ENCODE results near the gene SH3PXD2B.

The SH3PXD2B gene

DNA sequence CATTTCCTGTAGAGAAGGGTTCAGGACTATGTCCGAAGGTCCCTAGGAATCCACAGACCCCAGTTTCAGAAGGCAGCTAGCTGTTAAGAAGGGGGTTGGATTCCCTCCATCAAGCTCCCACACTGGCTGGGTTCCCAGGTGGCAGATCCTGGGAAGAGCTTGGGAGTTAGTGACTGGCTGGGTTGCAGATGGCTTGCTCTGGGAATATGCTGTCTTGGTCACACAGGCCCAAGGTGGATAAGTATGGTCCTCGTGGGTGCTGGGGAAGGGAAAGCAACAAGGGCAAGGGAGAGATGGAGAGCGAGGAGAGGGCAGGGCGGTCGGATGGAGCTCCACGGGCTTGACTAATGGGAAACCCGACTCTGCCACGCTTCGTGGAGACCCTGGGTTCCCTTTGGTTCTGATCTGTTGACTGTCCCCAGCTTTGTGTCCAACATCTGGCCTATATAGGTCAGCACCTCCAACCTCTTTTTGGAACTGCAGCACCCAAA lies 17.4 kb downstream of the SH3PXD2B start:
- DNase-seq (ENCODE audit: low spot score) = peak; percentile 38

- no peak for DNase-seq (ENCODE audit: low spot score)
These were observed 18.0 kb downstream of the SH3PXD2B start for GRCh38 chr5:172436078-172436878.

- DNase-seq (ENCODE audit: low spot score) = no peak
These were observed 18.8 kb downstream of the SH3PXD2B start for GRCh38 chr5:172435362-172436077.

DNA sequence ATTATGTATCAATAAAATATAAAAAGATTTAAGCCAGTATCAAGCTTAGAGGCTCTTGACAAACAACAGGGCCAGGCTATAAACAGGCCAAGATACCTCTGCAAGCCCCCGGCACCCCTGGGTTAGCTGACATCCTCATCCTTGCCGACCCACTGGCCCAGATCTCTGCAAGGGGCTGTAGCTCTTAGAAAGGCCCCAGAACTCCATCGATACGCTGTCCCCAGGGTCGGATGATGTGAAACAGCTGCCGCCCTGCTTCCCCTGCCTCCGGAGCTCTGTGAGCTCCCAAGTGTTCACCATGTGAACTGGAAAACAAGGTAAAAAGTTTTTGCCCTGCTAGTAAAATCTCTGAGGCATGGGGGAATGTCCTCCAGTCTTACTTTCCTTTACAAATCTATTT lies 20.1 kb downstream of the SH3PXD2B start:
- DNase-seq (ENCODE audit: low spot score) = no peak

DNA sequence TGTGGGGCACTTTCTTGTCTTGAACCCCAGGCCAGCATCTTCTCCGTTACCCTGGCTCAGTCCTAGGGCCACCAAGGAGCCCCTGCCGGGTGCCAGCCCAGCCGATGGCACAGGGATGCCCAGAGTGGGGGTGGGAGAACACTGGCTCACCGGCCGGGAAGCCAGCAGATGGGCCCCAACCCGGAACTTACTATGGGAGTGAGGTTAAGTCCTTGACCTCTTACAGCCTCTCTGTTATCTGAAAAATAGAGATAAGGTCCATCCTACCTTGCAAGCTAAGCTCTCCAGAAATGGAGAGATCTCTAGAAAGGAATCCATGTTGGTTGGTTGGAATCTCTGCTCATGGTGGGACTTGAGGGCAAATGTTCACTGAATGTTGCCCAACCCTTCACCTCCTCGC lies 20.8 kb downstream of the SH3PXD2B start:
- DNase-seq (ENCODE audit: low spot score) = no peak

- no peak for DNase-seq (ENCODE audit: low spot score)
These were observed 21.3 kb downstream of the SH3PXD2B start for GRCh38 chr5:172433071-172433470.

GRCh38 chr5:172430354-172430753 lies 24.0 kb downstream of the SH3PXD2B start:
- no peak for DNase-seq (ENCODE audit: low spot score)

GRCh38 chr5:172429201-172429940 lies 25.0 kb downstream of the SH3PXD2B start:
- DNase-seq (ENCODE audit: low spot score) = no peak

- no peak for DNase-seq (ENCODE audit: low spot score)
These were observed 25.8 kb downstream of the SH3PXD2B start for GRCh38 chr5:172428224-172429166.

- no peak for DNase-seq (ENCODE audit: low spot score)
These were observed 27.1 kb downstream of the SH3PXD2B start for GRCh38 chr5:172427202-172427601.

- no peak for DNase-seq (ENCODE audit: low spot score)
These were observed 28.2 kb downstream of the SH3PXD2B start for GRCh38 chr5:172426086-172426485.

- no peak for DNase-seq (ENCODE audit: low spot score)
These were observed 28.9 kb downstream of the SH3PXD2B start for GRCh38 chr5:172425402-172425801.

DNA sequence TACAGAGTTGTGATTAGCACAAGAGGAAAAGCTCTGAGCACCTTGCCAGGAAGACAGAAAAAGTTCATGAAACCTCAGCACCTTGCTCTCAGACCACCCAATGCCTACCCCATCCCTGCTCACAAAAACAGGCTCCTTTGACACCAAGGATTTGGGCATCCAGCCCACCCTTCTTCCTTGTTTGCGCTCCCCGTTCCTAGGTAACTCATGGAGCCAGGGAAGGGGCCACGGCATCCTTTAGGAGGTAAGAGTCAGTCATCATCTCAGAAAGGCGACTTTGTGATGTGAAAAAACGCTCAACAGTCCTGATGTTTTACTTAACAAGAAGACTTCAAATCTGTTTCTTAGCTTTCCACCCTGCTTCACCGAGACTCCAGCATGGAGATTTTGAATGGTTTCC lies 29.5 kb downstream of the SH3PXD2B start:
- no peak for DNase-seq (ENCODE audit: low spot score)

- DNase-seq (ENCODE audit: low spot score) = no peak
These were observed 30.2 kb downstream of the SH3PXD2B start for GRCh38 chr5:172424111-172424490.

GRCh38 chr5:172423379-172424110 lies 30.8 kb downstream of the SH3PXD2B start:
- DNase-seq (ENCODE audit: low spot score) = no peak

DNA sequence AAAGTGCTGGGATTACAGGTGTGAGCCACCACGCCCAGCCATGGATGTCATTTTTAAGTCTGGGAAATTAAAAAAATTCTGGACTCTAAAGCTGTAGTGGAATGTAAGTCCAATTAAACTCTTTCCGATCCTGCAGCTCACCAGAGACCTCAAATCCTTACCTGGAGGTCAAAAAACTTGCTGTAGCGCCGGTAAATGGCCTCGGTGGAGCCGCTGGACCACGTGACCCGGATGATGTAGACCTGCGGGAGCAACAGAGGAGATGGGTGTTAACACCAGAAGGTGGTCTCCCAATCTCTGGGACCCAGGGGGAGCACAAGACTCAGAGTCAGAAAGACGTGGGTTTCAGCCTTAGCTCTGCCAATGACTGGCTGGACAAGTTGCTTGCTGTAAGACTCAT lies 32.1 kb downstream of the SH3PXD2B start:
- no peak for DNase-seq (ENCODE audit: low spot score)

- DNase-seq (ENCODE audit: low spot score) = peak; percentile 23
These were observed 33.3 kb downstream of the SH3PXD2B start for GRCh38 chr5:172421020-172421419.

DNA sequence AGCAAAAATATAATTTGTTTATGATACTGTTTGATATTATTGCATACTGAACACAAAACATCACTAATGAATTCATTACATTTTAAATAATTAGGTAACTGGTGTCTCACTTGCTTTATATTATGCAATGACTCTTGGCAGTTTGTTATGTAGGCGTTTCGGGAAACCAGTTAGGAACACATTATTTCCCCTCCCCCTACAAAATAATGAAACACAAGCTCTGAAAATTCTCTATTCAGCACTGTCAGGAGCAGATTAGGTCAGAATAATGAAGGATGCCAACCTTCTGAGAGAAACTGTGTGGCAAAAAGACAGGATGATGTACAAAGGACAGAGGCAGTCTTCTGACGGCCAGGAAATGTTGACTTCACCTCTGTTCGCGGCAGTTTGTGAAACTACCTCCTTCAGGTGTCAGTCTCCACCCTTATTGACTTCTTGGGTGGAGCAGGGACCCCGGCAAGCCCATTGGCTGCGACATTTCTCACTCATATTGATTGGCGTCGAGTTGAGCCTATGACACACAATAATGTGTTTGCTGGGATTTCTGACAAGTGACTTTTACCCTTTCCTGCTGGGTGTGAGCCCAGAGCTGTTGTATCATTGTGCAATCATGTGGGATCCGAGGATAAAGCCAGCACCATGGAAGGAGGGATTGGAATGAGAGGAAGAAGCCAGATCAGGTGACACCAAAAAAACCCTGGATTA lies 33.9 kb downstream of the SH3PXD2B start:
- peak; percentile 90 for DNase-seq (ENCODE audit: low spot score)

DNA sequence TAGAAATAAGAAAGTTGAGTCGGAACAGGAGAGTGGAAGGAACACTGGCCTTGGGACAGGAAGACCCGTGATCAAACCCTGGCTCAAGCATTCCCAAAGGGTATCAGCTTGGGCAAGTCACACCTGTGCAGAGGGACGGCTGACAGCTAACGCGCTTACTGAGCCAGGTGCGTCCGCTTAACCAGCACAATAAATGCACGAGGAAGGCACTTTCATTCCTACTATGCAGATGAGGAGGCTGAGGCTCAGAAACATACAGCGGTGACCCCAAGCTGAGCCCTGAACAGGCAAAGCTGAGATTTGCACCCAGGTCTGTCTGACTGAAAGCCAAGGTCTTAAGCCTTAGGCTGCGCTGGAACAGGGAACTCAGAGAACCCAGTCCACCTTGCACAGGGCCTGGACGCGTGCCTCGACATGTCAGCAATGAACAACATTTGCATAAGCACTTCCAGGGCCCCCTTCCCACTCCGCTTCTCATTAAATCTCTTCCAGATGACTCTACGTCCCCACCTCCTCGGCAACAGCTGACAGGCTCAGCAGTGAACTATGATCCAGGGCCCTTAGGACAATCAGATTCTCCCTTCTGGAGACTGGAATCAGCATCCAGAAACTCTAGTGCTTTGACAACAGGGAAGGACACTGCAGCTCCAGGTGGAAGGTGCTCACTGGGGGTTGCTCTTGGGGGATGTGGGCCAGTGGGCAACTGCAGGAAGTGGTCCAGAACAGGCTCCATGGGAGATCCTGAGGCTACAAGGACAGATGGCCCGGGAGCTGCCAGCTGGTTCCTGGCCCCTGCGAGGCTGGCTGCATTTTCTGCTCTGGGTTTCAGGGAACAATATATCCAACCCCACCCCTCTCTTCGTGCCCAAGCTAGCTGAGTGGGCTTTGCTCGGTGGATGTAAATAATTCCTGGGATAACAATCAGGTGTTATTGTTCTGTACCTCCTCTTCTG lies 35.2 kb downstream of the SH3PXD2B start:
- no peak for DNase-seq (ENCODE audit: low spot score)
